Neuronal stem cell (in vitro differentiated cells): Measurements from ENCODE around the gene OTOG.
A peak's percentile ranks its signal among the peaks of the same experiment; 100 is the strongest.

Experiments
- DNase-seq: peaks from one replicate; pipeline ENCODE4 v3.0.0-alpha.2; 2013; ENCODE audit warnings: low spot score
- H2AFZ ChIP-seq: one replicate; pipeline ENCODE4 v1.6.1; 2013; ENCODE audit warnings: mild to moderate bottlenecking, low read length, inconsistent platforms
- H2AK5ac ChIP-seq: 2 replicates; pipeline ENCODE4 v1.6.1; 2013; ENCODE audit warnings: low read depth, mild to moderate bottlenecking, inconsistent platforms, low read length, moderate library complexity, mixed read lengths
- H2BK120ac ChIP-seq: 2 replicates; pipeline ENCODE4 v1.6.1; 2013; ENCODE audit warnings: low read depth, mild to moderate bottlenecking, inconsistent platforms, low read length, moderate library complexity, mixed read lengths
- H2BK12ac ChIP-seq: one replicate; pipeline ENCODE4 v1.6.1; 2013; ENCODE audit warnings: low read length, inconsistent platforms
- H2BK15ac ChIP-seq: 2 replicates; pipeline ENCODE4 v1.6.1; 2013; ENCODE audit warnings: mild to moderate bottlenecking, low read length, inconsistent platforms, mixed read lengths
- H2BK5ac ChIP-seq: one replicate; pipeline ENCODE4 v1.6.1; 2013; ENCODE audit warnings: inconsistent platforms, mild to moderate bottlenecking, low read length, moderate library complexity
- H3K14ac ChIP-seq: one replicate; pipeline ENCODE4 v1.6.1; 2013; ENCODE audit warnings: low read length, inconsistent platforms
- H3K18ac ChIP-seq: 2 replicates; pipeline ENCODE4 v1.6.1; 2013; ENCODE audit warnings: low read length, inconsistent platforms
- H3K23ac ChIP-seq: 2 replicates; pipeline ENCODE4 v1.6.1; 2013; ENCODE audit warnings: low read depth, mild to moderate bottlenecking, mixed read lengths, low read length, inconsistent platforms; ENCODE audit not compliant: poor library complexity
- H3K27ac ChIP-seq: replicated peaks from 3 replicates; pipeline ENCODE4 v1.5.1; 2013; ENCODE audit warnings: low read length, inconsistent platforms
- H3K27me3 ChIP-seq, 3 experiments: 2 replicates each; pipeline ENCODE4 v1.6.1; 2013; ENCODE audit warnings: low read length in 3 of 3, mild to moderate bottlenecking in 2 of 3, inconsistent platforms in 1 of 3, low read depth in 1 of 3, mixed read lengths in 1 of 3, moderate library complexity in 1 of 3; ENCODE audit not compliant: control insufficient read depth in 3 of 3, insufficient read depth in 3 of 3
- H3K36me3 ChIP-seq, 2 donors: replicated peaks in 1 of 2; 2 replicates each; pipeline ENCODE4 v1.6.1; 2013; ENCODE audit warnings: low read length in 2 of 2; ENCODE audit not compliant: control insufficient read depth in 2 of 2, insufficient read depth in 2 of 2
- H3K4ac ChIP-seq: 2 replicates; pipeline ENCODE4 v1.6.1; 2013; ENCODE audit warnings: inconsistent platforms, mild to moderate bottlenecking, low read length, moderate library complexity
- H3K4me1 ChIP-seq, 2 donors: 1 replicate in 1 of 2; 2 replicates in 1 of 2; pipeline ENCODE4 v1.6.1; 2013; ENCODE audit warnings: low read length in 2 of 2, low read depth in 1 of 2; ENCODE audit not compliant: control insufficient read depth in 2 of 2, insufficient read depth in 1 of 2
- H3K4me2 ChIP-seq: one replicate; pipeline ENCODE4 v1.6.1; 2013; ENCODE audit warnings: mild to moderate bottlenecking, low read length, inconsistent platforms; ENCODE audit not compliant: insufficient read depth, poor library complexity, severe bottlenecking
- H3K4me3 ChIP-seq, 2 donors: 2 replicates each; pipeline ENCODE4 v1.5.1; 2013; ENCODE audit warnings: low read length in 2 of 2, mild to moderate bottlenecking in 2 of 2, inconsistent platforms in 1 of 2, moderate library complexity in 1 of 2
- H3K79me1 ChIP-seq: one replicate; pipeline ENCODE4 v1.6.1; 2013; ENCODE audit warnings: low read depth, mild to moderate bottlenecking, inconsistent platforms, low read length, moderate library complexity
- H3K9ac ChIP-seq: one replicate; pipeline ENCODE4 v1.6.1; 2013; ENCODE audit warnings: mild to moderate bottlenecking, low read depth, low read length, inconsistent platforms; ENCODE audit not compliant: poor library complexity
- H3K9me3 ChIP-seq, 2 donors: replicated peaks in 1 of 2; 2 replicates each; pipeline versions ENCODE3 to v1.6.1; 2013; ENCODE audit warnings: low read length in 2 of 2, mild to moderate bottlenecking in 2 of 2, inconsistent platforms in 1 of 2, low read depth in 1 of 2, mixed read lengths in 1 of 2, moderate library complexity in 1 of 2; ENCODE audit not compliant: control insufficient read depth in 2 of 2, insufficient read depth in 1 of 2
- H4K8ac ChIP-seq: one replicate; pipeline ENCODE4 v1.6.1; 2013; ENCODE audit warnings: low read depth, mild to moderate bottlenecking, inconsistent platforms, low read length, moderate library complexity
- H4K91ac ChIP-seq: one replicate; pipeline ENCODE4 v1.6.1; 2013; ENCODE audit warnings: low read length, low read depth, mild to moderate bottlenecking, inconsistent platforms; ENCODE audit not compliant: poor library complexity
- WGBS, 2 donors: extraction: QIAGEN DNeasy Blood & Tissue Kit; methylation state at CpG; one replicate each; pipeline ENCODE4 v1.1.7; 2013; ENCODE audit warnings: missing lambda C conversion rate in 2 of 2, mixed read lengths in 1 of 2; ENCODE audit not compliant: insufficient read length in 2 of 2, insufficient replicate concordance in 1 of 2; ENCODE audit errors: extremely low coverage in 2 of 2; 5-methylcytosine and 5-hydroxymethylcytosine counted together

Gene OTOG

GRCh38 chr11:17574141-17575091 lies 27.4 kb downstream of the OTOG start:
- H3K36me3 ChIP-seq = no peaks in the 10 kb centered on the region
- H4K91ac ChIP-seq = peak overlapping the region; percentile 9
- no CpG with 5 or more reads among the region's 9 CpGs for WGBS, 2 donors
- no peak overlapping the region for H2BK12ac ChIP-seq
- H2BK15ac ChIP-seq = no peak overlapping the region
- no peak overlapping the region for H3K4me2 ChIP-seq
- H3K9me3 ChIP-seq = no peaks in the 10 kb centered on the region
- H3K4ac ChIP-seq = no peak overlapping the region
- H2AFZ ChIP-seq = no peak overlapping the region
- peaks cover 0 to 2% of the 10 kb centered on the region in 2 donors for H3K4me1 ChIP-seq
- no peak overlapping the region for H3K23ac ChIP-seq
- peak overlapping the region; percentile 34 for H2BK120ac ChIP-seq
- peak overlapping the region; percentile 41 for H3K14ac ChIP-seq
- H4K8ac ChIP-seq = no peak overlapping the region
- H3K4me3 ChIP-seq = no peak overlapping the region
- no peak overlapping the region for H2AK5ac ChIP-seq
- no peak overlapping the region for H3K9ac ChIP-seq
- H3K79me1 ChIP-seq = no peaks in the 10 kb centered on the region
- H2BK5ac ChIP-seq = no peak overlapping the region
- H3K27ac ChIP-seq = no peak overlapping the region
- no peak overlapping the region for H3K18ac ChIP-seq
- H3K27me3 ChIP-seq = peaks cover 0 to 25% (median 0%) of the 10 kb centered on the region in 3 experiments
- no peak for DNase-seq

DNA sequence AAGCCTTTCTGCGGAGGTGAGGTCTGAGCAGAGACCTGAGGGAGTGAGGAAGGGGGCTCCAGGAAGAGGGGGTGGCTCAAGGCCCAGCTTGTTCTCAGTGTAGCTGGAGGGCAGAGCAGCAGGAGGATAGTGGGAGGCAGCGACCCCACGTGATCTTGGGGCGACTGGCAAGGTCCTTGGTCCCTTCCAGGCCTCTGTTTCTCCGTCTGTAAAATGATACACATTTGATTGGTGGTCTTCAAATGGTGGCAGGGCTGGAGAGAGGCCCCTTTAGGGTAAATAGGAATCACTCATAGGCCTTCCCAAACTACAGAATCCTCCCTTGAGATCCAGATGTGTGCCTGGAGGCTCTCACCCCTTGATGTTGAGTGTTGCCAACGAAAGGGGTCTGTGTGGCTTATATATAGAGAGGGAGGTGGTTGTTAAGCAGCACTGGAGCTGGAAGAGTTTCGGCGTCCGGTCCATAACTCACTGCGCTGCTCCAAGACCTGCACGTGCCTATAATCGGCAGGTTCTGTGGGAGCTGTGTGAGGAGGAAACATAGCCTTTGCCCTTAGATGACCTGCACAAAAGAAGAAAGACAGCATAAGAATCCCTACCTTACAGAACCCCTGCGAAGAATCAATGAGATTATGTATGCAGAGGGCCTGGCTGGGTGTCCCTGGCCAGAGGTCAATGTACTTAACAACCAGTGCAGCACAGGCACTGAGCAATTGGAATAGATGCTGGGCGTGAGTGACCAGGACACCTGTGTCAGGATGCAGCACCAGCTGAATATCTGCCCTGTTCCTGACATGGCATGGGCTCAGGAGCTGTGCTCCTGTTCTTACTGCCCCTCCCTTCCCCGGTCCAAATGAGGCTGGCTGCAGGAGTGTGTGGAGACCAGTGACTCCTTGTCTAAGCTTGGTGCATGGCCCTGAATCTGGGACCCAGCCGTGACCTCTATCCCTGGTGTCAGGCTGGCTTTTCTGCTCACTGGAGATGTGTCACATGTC lies 28.7 kb downstream of the OTOG start:
- H2AK5ac ChIP-seq = no peak overlapping the region
- peaks cover 0 to 2% of the 10 kb centered on the region in 2 donors for H3K4me1 ChIP-seq
- H3K18ac ChIP-seq = peak overlapping the region; percentile 15
- peaks cover 0 to 29% (median 0%) of the 10 kb centered on the region in 3 experiments for H3K27me3 ChIP-seq
- no peak overlapping the region for H3K27ac ChIP-seq
- H3K4me3 ChIP-seq = no peak overlapping the region
- no peak overlapping the region for H2BK120ac ChIP-seq
- H3K4me2 ChIP-seq = no peak overlapping the region
- H4K8ac ChIP-seq = no peak overlapping the region
- H2BK15ac ChIP-seq = no peak overlapping the region
- H3K23ac ChIP-seq = no peak overlapping the region
- no peak overlapping the region for H3K9ac ChIP-seq
- no peak overlapping the region for H2AFZ ChIP-seq
- no peaks in the 10 kb centered on the region for H3K9me3 ChIP-seq
- H3K79me1 ChIP-seq = no peaks in the 10 kb centered on the region
- DNase-seq = no peak
- WGBS, 2 donors = no CpG with 5 or more reads among the region's 16 CpGs
- no peak overlapping the region for H4K91ac ChIP-seq
- H3K4ac ChIP-seq = no peak overlapping the region
- no peaks in the 10 kb centered on the region for H3K36me3 ChIP-seq
- H2BK12ac ChIP-seq = no peak overlapping the region
- no peak overlapping the region for H3K14ac ChIP-seq
- no peak overlapping the region for H2BK5ac ChIP-seq

- no peak overlapping the region for H3K23ac ChIP-seq
- H3K14ac ChIP-seq = no peak overlapping the region
- peak overlapping the region; percentile 13 for H2AK5ac ChIP-seq
- WGBS, 2 donors = no CpG with 5 or more reads among the region's 11 CpGs
- H2BK15ac ChIP-seq = no peak overlapping the region
- no peak overlapping the region for H3K4me3 ChIP-seq
- peaks cover 0 to 8% (median 0%) of the 10 kb centered on the region in 3 experiments for H3K27me3 ChIP-seq
- H4K8ac ChIP-seq = no peak overlapping the region
- no peak overlapping the region for H3K4me2 ChIP-seq
- no peak overlapping the region for H3K9ac ChIP-seq
- no peak overlapping the region for H3K27ac ChIP-seq
- H2BK120ac ChIP-seq = no peak overlapping the region
- H3K4me1 ChIP-seq = peaks cover 0 to 2% of the 10 kb centered on the region in 2 donors
- no peak overlapping the region for H3K4ac ChIP-seq
- no peak for DNase-seq
- no peaks in the 10 kb centered on the region for H3K36me3 ChIP-seq
- peak overlapping the region; percentile 51 for H3K18ac ChIP-seq
- no peaks in the 10 kb centered on the region for H3K9me3 ChIP-seq
- H4K91ac ChIP-seq = no peak overlapping the region
- no peak overlapping the region for H2BK12ac ChIP-seq
- no peak overlapping the region for H2AFZ ChIP-seq
- H3K79me1 ChIP-seq = no peaks in the 10 kb centered on the region
- H2BK5ac ChIP-seq = no peak overlapping the region
Observed at GRCh38 chr11:17578296-17578695, 31.2 kb downstream of the OTOG start.
